Lung (tissue), 12 donors: ENCODE data around the gene EYS. TPM values are rescaled to one million over a fixed set of nuclear protein-coding genes. Genes with fewer than 3 reads are reported as not detected.

Experiments used
- ATAC-seq: fragments of 200-7000 bp; cut with Tn5 transposase; one replicate; pipeline ENCODE4 v1.9.1; 2020; ENCODE audit warnings: moderate number of reproducible peaks; ENCODE audit not compliant: insufficient read depth, low FRiP score
- DNase-seq, 3 donors: peaks; one replicate each; pipeline ENCODE4 v3.0.0-alpha.2; 2013 to 2017
- H3K27ac ChIP-seq, 2 donors: one replicate each; pipeline ENCODE4 v1.5.1; 2013; ENCODE audit warnings: mild to moderate bottlenecking in 2 of 2, moderate library complexity in 2 of 2, control low read depth in 1 of 2, inconsistent platforms in 1 of 2, low read depth in 1 of 2, low read length in 1 of 2
- H3K27me3 ChIP-seq, 3 donors: one replicate each; pipeline ENCODE4 v1.5.1; 2013; ENCODE audit warnings: low read length in 2 of 3; ENCODE audit not compliant: control insufficient read depth in 3 of 3, insufficient read depth in 3 of 3
- H3K36me3 ChIP-seq, 4 donors: one replicate each; pipeline ENCODE4 v1.5.1; 2013; ENCODE audit warnings: low read length in 4 of 4, mild to moderate bottlenecking in 1 of 4, moderate library complexity in 1 of 4; ENCODE audit not compliant: control insufficient read depth in 4 of 4, insufficient read depth in 4 of 4
- H3K4me1 ChIP-seq, 5 donors: one replicate each; pipeline ENCODE4 v1.5.1; 2013; ENCODE audit warnings: low read length in 5 of 5, mild to moderate bottlenecking in 2 of 5, moderate library complexity in 1 of 5; ENCODE audit not compliant: control insufficient read depth in 5 of 5, insufficient read depth in 5 of 5
- H3K4me3 ChIP-seq: one replicate; pipeline ENCODE4 v1.5.1; 2013; ENCODE audit warnings: mild to moderate bottlenecking, control low read depth, moderate library complexity
- H3K9ac ChIP-seq, 2 donors: one replicate each; pipeline ENCODE4 v1.5.1; 2013; ENCODE audit warnings: low read length in 2 of 2, control low read depth in 1 of 2; ENCODE audit not compliant: insufficient read depth in 1 of 2
- H3K9me3 ChIP-seq, 4 donors: one replicate each; pipeline ENCODE4 v1.5.1; 2013; ENCODE audit warnings: low read length in 3 of 4, mild to moderate bottlenecking in 1 of 4, moderate library complexity in 1 of 4; ENCODE audit not compliant: control insufficient read depth in 4 of 4, insufficient read depth in 3 of 4
- WGBS, 2 donors: extraction: QIAGEN DNeasy Blood & Tissue Kit; methylation state at CpG; one replicate each; pipeline ENCODE4 v1.1.7; 2013; 5-methylcytosine and 5-hydroxymethylcytosine counted together
- polyA plus RNA-seq, 2 donors: library from polyadenylated mRNA; stranded (reverse); fragments of 200-250 nt; gene quantifications; one replicate each; pipeline ENCODE4 v1.2.1, GENCODE V29; 2013
- total RNA-seq, 2 donors: library from RNA; depleted of rRNA in 1 of 2; stranded (reverse); fragments of >200 nt in 1 of 2; gene quantifications; one replicate each; pipeline ENCODE4 v1.2.1, GENCODE V29; 2014 to 2021
- TF ChIP-seq, protein P1 (sequence below): IDR thresholded peaks from 2 replicates; pipeline ENCODE4 v1.5.1; 2012; ENCODE audit warnings: mild to moderate bottlenecking; ENCODE audit errors: control extremely low read depth, extremely low read depth
- donor health status: control.
- donor health status: control.
- donor health status: Bipolar disorder and iron deficiency.
- donor health status: healthy.
- donor health status: DM: yes; HTN: yes; CAD: no.

EYS gene
- total and polyA plus RNA-seq, 4 donors: 0.06 to 0.34 (median 0.12) TPM

DNA sequence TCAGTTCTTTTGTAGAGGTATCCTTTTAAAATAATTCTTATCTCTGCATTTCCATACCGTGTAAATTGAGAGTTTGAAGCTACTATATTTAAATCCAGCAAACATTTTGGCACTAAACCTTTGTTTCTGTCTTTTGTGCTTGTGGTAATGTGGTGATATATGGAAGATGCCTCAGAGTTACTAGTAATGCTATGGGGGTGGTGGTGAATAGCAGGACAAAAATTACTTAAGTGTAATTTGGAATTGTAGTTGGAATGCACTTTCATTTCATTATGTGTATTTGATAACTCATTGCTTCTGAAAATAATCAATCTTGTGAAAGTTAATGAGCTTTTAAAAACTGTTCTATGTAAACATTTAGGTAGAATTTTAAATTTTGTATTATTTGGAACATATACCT is 1666.9 kb downstream of the EYS start:
- TF ChIP-seq, protein P1, sequence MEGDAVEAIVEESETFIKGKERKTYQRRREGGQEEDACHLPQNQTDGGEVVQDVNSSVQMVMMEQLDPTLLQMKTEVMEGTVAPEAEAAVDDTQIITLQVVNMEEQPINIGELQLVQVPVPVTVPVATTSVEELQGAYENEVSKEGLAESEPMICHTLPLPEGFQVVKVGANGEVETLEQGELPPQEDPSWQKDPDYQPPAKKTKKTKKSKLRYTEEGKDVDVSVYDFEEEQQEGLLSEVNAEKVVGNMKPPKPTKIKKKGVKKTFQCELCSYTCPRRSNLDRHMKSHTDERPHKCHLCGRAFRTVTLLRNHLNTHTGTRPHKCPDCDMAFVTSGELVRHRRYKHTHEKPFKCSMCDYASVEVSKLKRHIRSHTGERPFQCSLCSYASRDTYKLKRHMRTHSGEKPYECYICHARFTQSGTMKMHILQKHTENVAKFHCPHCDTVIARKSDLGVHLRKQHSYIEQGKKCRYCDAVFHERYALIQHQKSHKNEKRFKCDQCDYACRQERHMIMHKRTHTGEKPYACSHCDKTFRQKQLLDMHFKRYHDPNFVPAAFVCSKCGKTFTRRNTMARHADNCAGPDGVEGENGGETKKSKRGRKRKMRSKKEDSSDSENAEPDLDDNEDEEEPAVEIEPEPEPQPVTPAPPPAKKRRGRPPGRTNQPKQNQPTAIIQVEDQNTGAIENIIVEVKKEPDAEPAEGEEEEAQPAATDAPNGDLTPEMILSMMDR: no peak
- H3K27ac ChIP-seq: no peak overlapping the region
- ATAC-seq (no peak), DNase-seq (no peak)
- no peak overlapping the region for H3K4me3 ChIP-seq
- no peaks in the 10 kb centered on the region for H3K36me3 ChIP-seq
- no peaks in the 10 kb centered on the region for H3K27me3 ChIP-seq
- WGBS, 2 donors: 68 to 78% methylated on average over 1 of the region's 1 CpG
- H3K9ac ChIP-seq: no peak overlapping the region
- no peaks in the 10 kb centered on the region for H3K9me3 ChIP-seq
- no peaks in the 10 kb centered on the region for H3K4me1 ChIP-seq

- Histone ChIP-seq H3K27ac (no peak overlapping the region), H3K4me3 (no peak overlapping the region), H3K9ac (no peak overlapping the region), H3K27me3 (no peaks in the 10 kb centered on the region), H3K36me3 (no peaks in the 10 kb centered on the region), H3K9me3 (peaks cover 0 to under 1% (median 0%) of the 10 kb centered on the region in 4 donors), H3K4me1 (no peaks in the 10 kb centered on the region)
- ATAC-seq: no peak
- 45 to 83% methylated on average over 1 of the region's 1 CpG for WGBS, 2 donors
- TF ChIP-seq, protein P1: no peak
- no peak for DNase-seq
Measured at GRCh38 chr6:64037427-64037826, 1669.6 kb downstream of the EYS start.

GRCh38 chr6:64034910-64035655 is 1671.9 kb downstream of the EYS start:
- Histone ChIP-seq H3K9ac (no peak overlapping the region), H3K27me3 (no peaks in the 10 kb centered on the region), H3K36me3 (no peaks in the 10 kb centered on the region), H3K4me1 (no peaks in the 10 kb centered on the region), H3K9me3 (peaks cover 0 to 7% (median 1%) of the 10 kb centered on the region in 4 donors), H3K4me3 (no peak overlapping the region), H3K27ac (no peak overlapping the region)
- WGBS, 2 donors: 61 to 76% methylated on average over 3 of the region's 3 CpGs
- TF ChIP-seq, protein P1: no peak
- ATAC-seq (no peak), DNase-seq (no peak)
